Loucy (cell line): ENCODE data around the gene FBXO41.
A peak's percentile ranks its signal among the peaks of the same experiment; 100 is the strongest.

Experiments
- H2AFZ ChIP-seq: fragments of 200-600 bp; sonication (generic); 2 replicates; pipeline ENCODE4 v1.6.0; 2016; ENCODE audit warnings: antibody characterized with exemption, mild to moderate bottlenecking, low read length, moderate library complexity
- H3F3A ChIP-seq: fragments of 200-600 bp; 2 replicates; pipeline ENCODE4 v1.6.0; 2016; ENCODE audit warnings: antibody characterized with exemption, low read depth, mild to moderate bottlenecking
- H3K27me3 ChIP-seq: fragments of 200-600 bp; sonication (generic); 2 replicates; pipeline ENCODE4 v1.6.1; 2014; ENCODE audit warnings: low read length, mild to moderate bottlenecking; ENCODE audit not compliant: insufficient read depth, poor library complexity, severe bottlenecking
- H3K36me3 ChIP-seq: fragments of 200-600 bp; sonication (generic); 2 replicates; pipeline ENCODE4 v1.6.1; 2016; ENCODE audit warnings: low read length; ENCODE audit not compliant: insufficient read depth
- H3K4me1 ChIP-seq: fragments of 200-600 bp; sonication (generic); 2 replicates; pipeline ENCODE4 v1.5.1; 2014; ENCODE audit warnings: low read length, mild to moderate bottlenecking; ENCODE audit not compliant: insufficient read depth, poor library complexity, severe bottlenecking
- H3K4me2 ChIP-seq: fragments of 200-600 bp; sonication (generic); 2 replicates; pipeline ENCODE4 v1.6.0; 2014; ENCODE audit warnings: antibody characterized with exemption, low read length, low read depth, mild to moderate bottlenecking; ENCODE audit not compliant: poor library complexity, severe bottlenecking
- H3K4me3 ChIP-seq: fragments of 200-600 bp; sonication (generic); 2 replicates; pipeline ENCODE4 v1.5.1; 2014; ENCODE audit warnings: low read length, mild to moderate bottlenecking, mixed read lengths; ENCODE audit not compliant: poor library complexity, severe bottlenecking
- H3K79me2 ChIP-seq: fragments of 200-600 bp; sonication (generic); 2 replicates; pipeline ENCODE4 v1.6.1; 2014; ENCODE audit warnings: low read length; ENCODE audit not compliant: insufficient read depth
- H3K9ac ChIP-seq: fragments of 200-600 bp; sonication (generic); 2 replicates; pipeline ENCODE4 v1.6.0; 2014; ENCODE audit warnings: mild to moderate bottlenecking, low read depth, low read length, moderate library complexity; ENCODE audit not compliant: poor library complexity, severe bottlenecking
- H3K9me2 ChIP-seq: fragments of 200-600 bp; sonication (generic); replicated peaks from 2 replicates; pipeline ENCODE4 v1.6.1; 2016; ENCODE audit warnings: low read depth, low read length, mixed read lengths
- H3K9me3 ChIP-seq: fragments of 200-600 bp; sonication (generic); 2 replicates; pipeline ENCODE4 v1.6.1; 2014; ENCODE audit warnings: mild to moderate bottlenecking, antibody characterized with exemption, low read length, low read depth; ENCODE audit not compliant: insufficient read depth
- H4K20me1 ChIP-seq: fragments of 200-600 bp; sonication (generic); 2 replicates; pipeline ENCODE4 v1.6.0; 2014; ENCODE audit warnings: antibody characterized with exemption, low read length, mild to moderate bottlenecking; ENCODE audit not compliant: insufficient read depth, poor library complexity, severe bottlenecking
- CTCF ChIP-seq: fragments of 200-600 bp; sonication (generic); conservative IDR thresholded peaks from 2 replicates; pipeline ENCODE4 v1.5.1; 2014; ENCODE audit warnings: mild to moderate bottlenecking, antibody characterized with exemption, low read length
- EZH2phosphoT487 ChIP-seq: fragments of 200-600 bp; IDR thresholded peaks from 2 replicates; pipeline ENCODE4 v1.6.1; 2018; ENCODE audit warnings: antibody characterized with exemption, mild to moderate bottlenecking, moderate library complexity, borderline replicate concordance

The FBXO41 gene

GRCh38 chr2:73262108-73262651, 22.1 kb downstream of the FBXO41 start:
- no peak overlapping the region for H3K9ac ChIP-seq
- no peak overlapping the region for H3K4me3 ChIP-seq
- no peaks in the 10 kb centered on the region for H3K79me2 ChIP-seq
- no peaks in the 10 kb centered on the region for H3K4me1 ChIP-seq
- TF ChIP-seq CTCF: no peak
- no peak for TF ChIP-seq EZH2phosphoT487
- no peak overlapping the region for H2AFZ ChIP-seq
- H4K20me1 ChIP-seq: no peaks in the 10 kb centered on the region
- H3K9me3 ChIP-seq: no peaks in the 10 kb centered on the region
- H3K36me3 ChIP-seq: peaks cover 56% of the 10 kb centered on the region; the same call in 1 of the 2 replicates
- no peaks in the 10 kb centered on the region for H3K9me2 ChIP-seq
- no peaks in the 10 kb centered on the region for H3K27me3 ChIP-seq
- no peaks in the 10 kb centered on the region for H3F3A ChIP-seq
- no peak overlapping the region for H3K4me2 ChIP-seq

GRCh38 chr2:73260338-73260984, 23.8 kb downstream of the FBXO41 start:
- Histone ChIP-seq H3F3A (no peaks in the 10 kb centered on the region), H3K9me2 (no peaks in the 10 kb centered on the region), H3K27me3 (no peaks in the 10 kb centered on the region), H4K20me1 (no peaks in the 10 kb centered on the region), H3K79me2 (no peaks in the 10 kb centered on the region), H3K9ac (no peak overlapping the region), H3K4me3 (no peak overlapping the region), H3K4me2 (no peak overlapping the region), H2AFZ (no peak overlapping the region), H3K36me3 (peaks cover 56% of the 10 kb centered on the region; the same call in 1 of the 2 replicates), H3K4me1 (no peaks in the 10 kb centered on the region), H3K9me3 (no peaks in the 10 kb centered on the region)
- TF ChIP-seq CTCF (peak; percentile 49), EZH2phosphoT487 (no peak)

GRCh38 chr2:73259704-73260337, 24.5 kb downstream of the FBXO41 start:
- no peak overlapping the region for H3K4me2 ChIP-seq
- no peaks in the 10 kb centered on the region for H4K20me1 ChIP-seq
- H3K4me1 ChIP-seq: no peaks in the 10 kb centered on the region
- H3K9me3 ChIP-seq: no peaks in the 10 kb centered on the region
- H2AFZ ChIP-seq: no peak overlapping the region
- H3K36me3 ChIP-seq: peaks cover 58% of the 10 kb centered on the region; the same call in 1 of the 2 replicates
- H3K27me3 ChIP-seq: no peaks in the 10 kb centered on the region
- no peak overlapping the region for H3K9ac ChIP-seq
- no peaks in the 10 kb centered on the region for H3K9me2 ChIP-seq
- TF ChIP-seq EZH2phosphoT487 (no peak), CTCF (no peak)
- H3F3A ChIP-seq: no peaks in the 10 kb centered on the region
- no peak overlapping the region for H3K4me3 ChIP-seq
- H3K79me2 ChIP-seq: no peaks in the 10 kb centered on the region
